HG02938 (cell line): Measurements from ENCODE around the gene AGTPBP1.
A peak's percentile ranks its signal among the peaks of the same experiment; 100 is the strongest.
"Not testable (repeated sequence)": the region's sequence is repeated elsewhere in the genome, so short reads cannot be mapped to it uniquely, and the experiment has no call there.

Experiments used
- ATAC-seq: cut with Tn5 transposase; IDR thresholded peaks from one replicate; pipeline ENCODE4 v1.9.1; 2021; ENCODE audit warnings: mild to moderate bottlenecking, moderate library complexity; ENCODE audit not compliant: unreplicated experiment

AGTPBP1 gene

GRCh38 chr9:85741875-85742596, at the start of gene AGTPBP1:
AGTPBP1 (minus strand) TSS chr9:85741954; CDS start chr9:85712533, 29,421 bp downstream.
- ATAC-seq: peak; percentile 62

- ATAC-seq: not testable (repeated sequence)
Observed at GRCh38 chr9:85786116-85786515, 44.4 kb upstream of the AGTPBP1 start.

GRCh38 chr9:85773844-85774243, 32.1 kb upstream of the AGTPBP1 start:
- ATAC-seq: not testable (repeated sequence)

- not testable (repeated sequence) for ATAC-seq
Observed at GRCh38 chr9:85761802-85762201, 20.0 kb upstream of the AGTPBP1 start.

- ATAC-seq: not testable (repeated sequence)
Observed at GRCh38 chr9:85757716-85758115, 16.0 kb upstream of the AGTPBP1 start.

GRCh38 chr9:85756216-85756615, 14.5 kb upstream of the AGTPBP1 start:
- ATAC-seq: not testable (repeated sequence)

GRCh38 chr9:85746309-85746708, 4.6 kb upstream of the AGTPBP1 start:
- no peak for ATAC-seq

GRCh38 chr9:85745203-85745602, 3.4 kb upstream of the AGTPBP1 start:
- ATAC-seq: no peak

- ATAC-seq: no peak
Observed at GRCh38 chr9:85744480-85744879, 2.7 kb upstream of the AGTPBP1 start.

GRCh38 chr9:85743275-85744128, 1.7 kb upstream of the AGTPBP1 start:
- ATAC-seq: no peak

GRCh38 chr9:85742597-85742936, 813 bp upstream of the AGTPBP1 start:
- peak; percentile 6 for ATAC-seq

GRCh38 chr9:85741095-85741874, 469 bp downstream of the AGTPBP1 start:
- ATAC-seq: peak; percentile 48

- ATAC-seq: no peak
Observed at GRCh38 chr9:85740787-85741094, 1.0 kb downstream of the AGTPBP1 start.

GRCh38 chr9:85738509-85738908, 3.2 kb downstream of the AGTPBP1 start:
- no peak for ATAC-seq

- no peak for ATAC-seq
Observed at GRCh38 chr9:85737671-85738070, 4.1 kb downstream of the AGTPBP1 start.

- no peak for ATAC-seq
Observed at GRCh38 chr9:85730916-85731630, 10.7 kb downstream of the AGTPBP1 start.

GRCh38 chr9:85729882-85730281, 11.9 kb downstream of the AGTPBP1 start:
- no peak for ATAC-seq

- no peak for ATAC-seq
Observed at GRCh38 chr9:85727500-85727899, 14.3 kb downstream of the AGTPBP1 start.

- ATAC-seq: no peak
Observed at GRCh38 chr9:85726737-85727136, 15.0 kb downstream of the AGTPBP1 start.

GRCh38 chr9:85723215-85723614, 18.5 kb downstream of the AGTPBP1 start:
- ATAC-seq: no peak

GRCh38 chr9:85719411-85719810, 22.3 kb downstream of the AGTPBP1 start:
- ATAC-seq: not testable (repeated sequence)
